GM12864 (cell line): Measurements from ENCODE around the gene ICAM4.
"Not testable (repeated sequence)": the region's sequence is repeated elsewhere in the genome, so short reads cannot be mapped to it uniquely, and the experiment has no call there.

Experiments used
- DNase-seq: peaks from one replicate; pipeline ENCODE4 v3.0.0-alpha.2; 2011; ENCODE audit warnings: low read depth
- H3K4me3 ChIP-seq: 2 replicates; pipeline ENCODE4 v1.5.1; 2011; ENCODE audit warnings: mild to moderate bottlenecking, low read depth, low read length, control low read depth
- TF ChIP-seq, protein P1 (sequence below): IDR thresholded peaks from 2 replicates; pipeline ENCODE4 v1.5.1; 2011; ENCODE audit warnings: low read depth, mild to moderate bottlenecking, moderate library complexity, low read length, control low read depth, inconsistent platforms; ENCODE audit errors: missing control alignments

The ICAM4 gene

GRCh38 chr19:10278935-10279334 is 7.8 kb upstream of the ICAM4 start:
- no peak overlapping the region for H3K4me3 ChIP-seq
- TF ChIP-seq, protein P1, sequence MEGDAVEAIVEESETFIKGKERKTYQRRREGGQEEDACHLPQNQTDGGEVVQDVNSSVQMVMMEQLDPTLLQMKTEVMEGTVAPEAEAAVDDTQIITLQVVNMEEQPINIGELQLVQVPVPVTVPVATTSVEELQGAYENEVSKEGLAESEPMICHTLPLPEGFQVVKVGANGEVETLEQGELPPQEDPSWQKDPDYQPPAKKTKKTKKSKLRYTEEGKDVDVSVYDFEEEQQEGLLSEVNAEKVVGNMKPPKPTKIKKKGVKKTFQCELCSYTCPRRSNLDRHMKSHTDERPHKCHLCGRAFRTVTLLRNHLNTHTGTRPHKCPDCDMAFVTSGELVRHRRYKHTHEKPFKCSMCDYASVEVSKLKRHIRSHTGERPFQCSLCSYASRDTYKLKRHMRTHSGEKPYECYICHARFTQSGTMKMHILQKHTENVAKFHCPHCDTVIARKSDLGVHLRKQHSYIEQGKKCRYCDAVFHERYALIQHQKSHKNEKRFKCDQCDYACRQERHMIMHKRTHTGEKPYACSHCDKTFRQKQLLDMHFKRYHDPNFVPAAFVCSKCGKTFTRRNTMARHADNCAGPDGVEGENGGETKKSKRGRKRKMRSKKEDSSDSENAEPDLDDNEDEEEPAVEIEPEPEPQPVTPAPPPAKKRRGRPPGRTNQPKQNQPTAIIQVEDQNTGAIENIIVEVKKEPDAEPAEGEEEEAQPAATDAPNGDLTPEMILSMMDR, result no peak
- no peak for DNase-seq

- H3K4me3 ChIP-seq, result no peak overlapping the region
- DNase-seq, result no peak
- TF ChIP-seq, protein P1, result no peak
These were observed 6.9 kb upstream of the ICAM4 start for GRCh38 chr19:10279737-10280442.

DNA sequence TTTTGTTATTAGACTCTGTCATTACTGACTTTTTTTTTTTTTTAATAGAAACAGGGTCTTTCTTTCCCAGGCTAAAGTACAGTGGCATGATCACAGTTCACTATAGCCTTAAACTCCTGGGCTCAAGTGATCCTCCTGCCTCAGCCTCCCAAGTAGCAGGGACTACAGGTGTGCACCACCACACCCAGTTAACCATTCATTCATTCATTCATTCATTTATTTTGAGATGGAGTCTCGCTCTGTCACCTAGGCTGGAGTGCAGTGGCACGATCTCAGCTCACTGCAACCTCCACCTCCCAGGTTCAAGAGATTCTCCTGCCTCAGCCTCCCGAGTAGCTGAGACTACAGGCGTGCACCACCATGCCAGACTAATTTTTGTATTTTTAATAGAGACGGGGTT is 4.7 kb upstream of the ICAM4 start:
- DNase-seq, result not testable (repeated sequence)

DNA sequence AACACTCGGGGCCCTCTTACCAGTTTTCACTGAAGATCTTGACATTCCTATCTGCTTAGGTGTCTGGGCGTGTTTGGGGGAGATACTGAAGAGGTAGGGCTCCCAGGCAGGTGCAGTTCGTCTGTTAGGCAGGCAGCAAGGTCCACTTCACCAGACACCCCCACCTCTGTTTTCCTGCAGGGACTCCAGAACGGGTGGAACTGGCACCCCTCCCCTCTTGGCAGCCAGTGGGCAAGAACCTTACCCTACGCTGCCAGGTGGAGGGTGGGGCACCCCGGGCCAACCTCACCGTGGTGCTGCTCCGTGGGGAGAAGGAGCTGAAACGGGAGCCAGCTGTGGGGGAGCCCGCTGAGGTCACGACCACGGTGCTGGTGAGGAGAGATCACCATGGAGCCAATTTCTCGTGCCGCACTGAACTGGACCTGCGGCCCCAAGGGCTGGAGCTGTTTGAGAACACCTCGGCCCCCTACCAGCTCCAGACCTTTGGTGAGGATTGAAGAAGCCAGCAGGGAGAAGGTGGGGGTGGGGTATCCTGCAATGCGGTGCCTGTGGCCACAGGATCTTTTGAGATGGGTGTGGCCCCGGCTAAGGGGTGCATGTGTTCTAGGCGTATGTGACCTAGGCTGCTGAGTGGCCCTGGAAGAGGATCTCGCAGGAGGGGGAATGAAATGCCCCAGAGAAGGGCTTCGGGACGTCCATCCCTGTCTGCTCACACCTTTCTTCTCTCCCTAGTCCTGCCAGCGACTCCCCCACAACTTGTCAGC is 3.3 kb upstream of the ICAM4 start:
- no peak overlapping the region for H3K4me3 ChIP-seq
- TF ChIP-seq, protein P1, result no peak
- no peak for DNase-seq

More for the DNA sequence above, 4.7 kb upstream of the ICAM4 start:
- not testable (repeated sequence) for H3K4me3 ChIP-seq

- DNase-seq, result no peak
- H3K4me3 ChIP-seq, result no peak overlapping the region
- TF ChIP-seq, protein P1, result no peak
These were observed 2.4 kb upstream of the ICAM4 start for GRCh38 chr19:10284065-10284959.

- no peak overlapping the region for H3K4me3 ChIP-seq
- TF ChIP-seq, protein P1, result no peak
- DNase-seq, result no peak
These were observed 1.8 kb upstream of the ICAM4 start for GRCh38 chr19:10284960-10285278.

- DNase-seq, result no peak
- H3K4me3 ChIP-seq, result no peak overlapping the region
- TF ChIP-seq, protein P1, result no peak
These were observed 1.4 kb upstream of the ICAM4 start for GRCh38 chr19:10285393-10285792.
